Measurements from ENCODE around the gene SERPINB1.

Gene SERPINB1

DNA sequence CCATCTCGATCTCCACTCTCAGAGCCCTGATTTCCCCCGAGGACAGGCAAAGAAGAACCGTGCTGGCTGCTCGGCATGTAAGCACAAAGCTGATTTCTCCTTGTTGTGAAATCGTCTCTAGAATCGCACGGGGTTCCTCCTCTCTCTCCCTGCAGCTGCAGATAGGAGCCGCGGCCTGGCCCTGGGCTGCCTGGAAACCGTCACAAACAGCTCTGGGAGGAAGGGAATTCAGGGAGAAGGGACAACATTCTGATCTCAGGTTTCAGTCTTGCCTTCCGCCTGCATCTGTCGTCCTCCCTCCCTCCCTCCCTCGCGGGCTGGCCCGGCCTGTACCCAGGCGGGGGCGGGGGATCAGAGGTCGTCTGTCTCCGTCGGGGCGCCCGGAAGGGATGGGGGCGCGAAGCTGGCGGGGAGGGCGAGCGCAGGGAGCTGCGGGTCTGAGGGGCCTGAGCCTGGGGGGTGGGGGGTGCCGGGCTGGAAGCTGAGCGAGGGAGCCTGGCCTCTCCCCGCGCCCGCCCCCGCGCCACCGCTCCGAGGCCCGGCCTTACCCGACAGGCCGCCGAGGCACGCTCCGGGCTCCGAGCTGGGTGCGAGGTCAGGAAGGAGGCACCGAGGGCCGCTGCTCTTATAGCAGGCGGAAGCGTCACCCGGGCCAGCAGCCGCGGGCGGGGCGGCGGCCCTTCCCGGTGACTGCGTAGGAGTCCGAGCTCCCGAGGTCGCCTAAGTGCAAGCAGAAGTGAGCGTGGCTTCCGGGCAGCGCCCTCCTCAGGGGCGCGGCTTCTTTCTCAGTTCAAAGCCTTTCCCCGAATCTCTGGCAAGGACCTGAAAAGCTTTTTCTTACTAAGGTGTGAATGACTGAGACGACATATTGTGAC, at the start of gene SERPINB1 (continued):
- TF ChIP-seq, protein P1, sequence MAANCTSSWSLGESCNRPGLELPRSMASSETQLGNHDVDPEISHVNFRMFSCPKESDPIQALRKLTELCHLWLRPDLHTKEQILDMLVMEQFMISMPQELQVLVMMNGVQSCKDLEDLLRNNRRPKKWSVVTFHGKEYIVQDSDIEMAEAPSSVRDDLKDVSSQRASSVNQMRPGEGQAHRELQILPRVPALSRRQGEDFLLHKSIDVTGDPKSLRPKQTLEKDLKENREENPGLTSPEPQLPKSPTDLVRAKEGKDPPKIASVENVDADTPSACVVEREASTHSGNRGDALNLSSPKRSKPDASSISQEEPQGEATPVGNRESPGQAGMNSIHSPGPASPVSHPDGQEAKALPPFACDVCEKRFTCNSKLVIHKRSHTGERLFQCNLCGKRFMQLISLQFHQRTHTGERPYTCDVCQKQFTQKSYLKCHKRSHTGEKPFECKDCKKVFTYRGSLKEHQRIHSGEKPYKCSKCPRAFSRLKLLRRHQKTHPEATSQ (tag by site-specific recombination; IDR thresholded peaks at IDR 0.05) = no peak

DNA sequence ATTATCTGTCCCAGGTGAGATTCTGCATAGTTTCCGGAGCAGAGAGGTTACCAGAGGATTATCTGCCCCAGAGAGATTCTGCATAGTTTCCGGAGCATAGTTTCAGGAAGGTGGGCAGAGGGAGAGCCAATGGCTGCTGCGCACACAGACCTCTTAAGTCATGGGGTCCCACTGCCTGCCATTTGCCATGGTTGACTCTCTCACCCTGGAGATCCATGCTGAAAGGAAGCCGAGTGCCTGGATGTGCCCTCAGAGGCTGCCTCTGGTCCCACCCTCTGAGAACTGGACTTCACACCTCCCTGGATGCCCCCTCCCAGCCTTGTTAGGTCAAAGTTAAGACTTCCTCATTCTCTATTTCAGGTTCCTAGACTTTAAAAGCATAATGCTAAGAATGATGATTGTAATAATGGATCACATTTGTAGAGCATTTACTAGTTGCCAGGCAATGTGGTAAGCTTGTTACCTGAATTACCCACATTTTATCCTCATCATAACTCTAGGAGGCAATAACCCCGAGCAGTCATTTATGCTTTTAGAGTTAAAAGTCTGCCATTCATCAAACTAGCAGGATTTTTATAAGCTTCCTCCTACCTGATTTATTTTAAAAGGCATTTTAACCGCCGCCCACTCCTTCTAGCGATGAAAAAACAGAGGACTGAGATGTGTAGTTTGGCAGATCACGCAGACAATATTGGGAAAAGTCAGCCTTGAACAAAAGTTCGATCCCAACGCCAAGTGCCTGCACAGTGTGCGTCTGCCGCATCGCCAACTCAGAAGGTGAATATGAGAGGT, 49.5 kb upstream of the SERPINB1 start:
- TF ChIP-seq, protein P2, sequence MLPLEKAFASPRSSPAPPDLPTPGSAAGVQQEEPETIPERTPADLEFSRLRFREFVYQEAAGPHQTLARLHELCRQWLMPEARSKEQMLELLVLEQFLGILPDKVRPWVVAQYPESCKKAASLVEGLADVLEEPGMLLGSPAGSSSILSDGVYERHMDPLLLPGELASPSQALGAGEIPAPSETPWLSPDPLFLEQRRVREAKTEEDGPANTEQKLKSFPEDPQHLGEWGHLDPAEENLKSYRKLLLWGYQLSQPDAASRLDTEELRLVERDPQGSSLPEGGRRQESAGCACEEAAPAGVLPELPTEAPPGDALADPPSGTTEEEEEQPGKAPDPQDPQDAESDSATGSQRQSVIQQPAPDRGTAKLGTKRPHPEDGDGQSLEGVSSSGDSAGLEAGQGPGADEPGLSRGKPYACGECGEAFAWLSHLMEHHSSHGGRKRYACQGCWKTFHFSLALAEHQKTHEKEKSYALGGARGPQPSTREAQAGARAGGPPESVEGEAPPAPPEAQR (tag by site-specific recombination; IDR thresholded peaks at IDR 0.05) = no peak
- TF ChIP-seq, protein P3, sequence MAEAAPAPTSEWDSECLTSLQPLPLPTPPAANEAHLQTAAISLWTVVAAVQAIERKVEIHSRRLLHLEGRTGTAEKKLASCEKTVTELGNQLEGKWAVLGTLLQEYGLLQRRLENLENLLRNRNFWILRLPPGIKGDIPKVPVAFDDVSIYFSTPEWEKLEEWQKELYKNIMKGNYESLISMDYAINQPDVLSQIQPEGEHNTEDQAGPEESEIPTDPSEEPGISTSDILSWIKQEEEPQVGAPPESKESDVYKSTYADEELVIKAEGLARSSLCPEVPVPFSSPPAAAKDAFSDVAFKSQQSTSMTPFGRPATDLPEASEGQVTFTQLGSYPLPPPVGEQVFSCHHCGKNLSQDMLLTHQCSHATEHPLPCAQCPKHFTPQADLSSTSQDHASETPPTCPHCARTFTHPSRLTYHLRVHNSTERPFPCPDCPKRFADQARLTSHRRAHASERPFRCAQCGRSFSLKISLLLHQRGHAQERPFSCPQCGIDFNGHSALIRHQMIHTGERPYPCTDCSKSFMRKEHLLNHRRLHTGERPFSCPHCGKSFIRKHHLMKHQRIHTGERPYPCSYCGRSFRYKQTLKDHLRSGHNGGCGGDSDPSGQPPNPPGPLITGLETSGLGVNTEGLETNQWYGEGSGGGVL (tag by site-specific recombination; IDR thresholded peaks at IDR 0.05) = no peak
- no peak for TF ChIP-seq GLI2 (tag by site-specific recombination; IDR thresholded peaks at IDR 0.05; ENCODE audit: borderline replicate concordance, low read depth)
- peak; percentile 41 for TF ChIP-seq ZFHX2 (tag by site-specific recombination; conservative IDR thresholded peaks at IDR 0.05)
- no peak for TF ChIP-seq ZNF354C (tag by site-specific recombination; IDR thresholded peaks at IDR 0.05; ENCODE audit: borderline replicate concordance, low read depth)
- TF ChIP-seq, protein P4, sequence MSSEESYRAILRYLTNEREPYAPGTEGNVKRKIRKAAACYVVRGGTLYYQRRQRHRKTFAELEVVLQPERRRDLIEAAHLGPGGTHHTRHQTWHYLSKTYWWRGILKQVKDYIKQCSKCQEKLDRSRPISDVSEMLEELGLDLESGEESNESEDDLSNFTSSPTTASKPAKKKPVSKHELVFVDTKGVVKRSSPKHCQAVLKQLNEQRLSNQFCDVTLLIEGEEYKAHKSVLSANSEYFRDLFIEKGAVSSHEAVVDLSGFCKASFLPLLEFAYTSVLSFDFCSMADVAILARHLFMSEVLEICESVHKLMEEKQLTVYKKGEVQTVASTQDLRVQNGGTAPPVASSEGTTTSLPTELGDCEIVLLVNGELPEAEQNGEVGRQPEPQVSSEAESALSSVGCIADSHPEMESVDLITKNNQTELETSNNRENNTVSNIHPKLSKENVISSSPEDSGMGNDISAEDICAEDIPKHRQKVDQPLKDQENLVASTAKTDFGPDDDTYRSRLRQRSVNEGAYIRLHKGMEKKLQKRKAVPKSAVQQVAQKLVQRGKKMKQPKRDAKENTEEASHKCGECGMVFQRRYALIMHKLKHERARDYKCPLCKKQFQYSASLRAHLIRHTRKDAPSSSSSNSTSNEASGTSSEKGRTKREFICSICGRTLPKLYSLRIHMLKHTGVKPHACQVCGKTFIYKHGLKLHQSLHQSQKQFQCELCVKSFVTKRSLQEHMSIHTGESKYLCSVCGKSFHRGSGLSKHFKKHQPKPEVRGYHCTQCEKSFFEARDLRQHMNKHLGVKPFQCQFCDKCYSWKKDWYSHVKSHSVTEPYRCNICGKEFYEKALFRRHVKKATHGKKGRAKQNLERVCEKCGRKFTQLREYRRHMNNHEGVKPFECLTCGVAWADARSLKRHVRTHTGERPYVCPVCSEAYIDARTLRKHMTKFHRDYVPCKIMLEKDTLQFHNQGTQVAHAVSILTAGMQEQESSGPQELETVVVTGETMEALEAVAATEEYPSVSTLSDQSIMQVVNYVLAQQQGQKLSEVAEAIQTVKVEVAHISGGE (tag by site-specific recombination; conservative IDR thresholded peaks at IDR 0.05; ENCODE audit: low read depth) = no peak
- no peak for TF ChIP-seq ZNF544 (tag by site-specific recombination; IDR thresholded peaks at IDR 0.05)
- no peak for TF ChIP-seq BCL11B (tag by site-specific recombination; IDR thresholded peaks at IDR 0.05; ENCODE audit: low read depth)
- no peak for TF ChIP-seq ZNF266 (tag by site-specific recombination; IDR thresholded peaks at IDR 0.05; ENCODE audit: low read depth)
- TF ChIP-seq, protein P5, sequence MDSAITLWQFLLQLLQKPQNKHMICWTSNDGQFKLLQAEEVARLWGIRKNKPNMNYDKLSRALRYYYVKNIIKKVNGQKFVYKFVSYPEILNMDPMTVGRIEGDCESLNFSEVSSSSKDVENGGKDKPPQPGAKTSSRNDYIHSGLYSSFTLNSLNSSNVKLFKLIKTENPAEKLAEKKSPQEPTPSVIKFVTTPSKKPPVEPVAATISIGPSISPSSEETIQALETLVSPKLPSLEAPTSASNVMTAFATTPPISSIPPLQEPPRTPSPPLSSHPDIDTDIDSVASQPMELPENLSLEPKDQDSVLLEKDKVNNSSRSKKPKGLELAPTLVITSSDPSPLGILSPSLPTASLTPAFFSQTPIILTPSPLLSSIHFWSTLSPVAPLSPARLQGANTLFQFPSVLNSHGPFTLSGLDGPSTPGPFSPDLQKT (IDR thresholded peaks at IDR 0.05; ENCODE audit: borderline replicate concordance, low read depth, low read length) = no peak
- no peak for TF ChIP-seq ZNF169 (tag by site-specific recombination; IDR thresholded peaks at IDR 0.05)
- peak; percentile 42; the same call in 1 of the 2 replicates for TF ChIP-seq EGR2 (tag by site-specific recombination; IDR thresholded peaks at IDR 0.05; ENCODE audit: low read depth)
- no peak for TF ChIP-seq ZNF416 (tag by site-specific recombination; IDR thresholded peaks at IDR 0.05)
- TF ChIP-seq ZEB2 (tag by site-specific recombination; IDR thresholded peaks at IDR 0.05) = no peak
- no peak for TF ChIP-seq GLIS1 (tag by site-specific recombination; IDR thresholded peaks at IDR 0.05)
- no peaks in the 10 kb centered on the region for H3K36me3 ChIP-seq (ENCODE audit: control insufficient read depth in 2 of 2, insufficient read depth in 1 of 2, low read length in 2 of 2)
- H3K4me3 ChIP-seq (ENCODE audit: low read depth, low read length) = no peak overlapping the region
- CTCF ChIA-PET = interaction anchor here (1.0 to 1.6 kb wide), 4 partner anchors 11 to 61 kb away, joined by 3 to 4 read pairs (median 3); no protein-coding TSS in a partner anchor
- no peak overlapping the region for H3K27ac ChIP-seq (ENCODE audit: extremely low read depth, low read depth, low read length)
- POLR2A ChIA-PET = interaction anchor here (0.6 kb wide), 1 partner anchor 47 kb away, joined by 3 read pairs; no protein-coding TSS in a partner anchor
- H3K9me3 ChIP-seq (ENCODE audit: control insufficient read depth, insufficient read depth, low read depth, low read length) = no peaks in the 10 kb centered on the region
- 0 out of 2 replicates have a peak, but pooled peaks cover 2% of the 10 kb centered on the region for H3K4me1 ChIP-seq (ENCODE audit: control insufficient read depth, insufficient read depth, low read length)
